Loucy (cell line): ENCODE data around the gene SLC10A7.

Experiments used
- H2AFZ ChIP-seq: fragments of 200-600 bp; sonication (generic); 2 replicates; pipeline ENCODE4 v1.6.0; 2016; ENCODE audit warnings: antibody characterized with exemption, mild to moderate bottlenecking, low read length, moderate library complexity
- H3F3A ChIP-seq: fragments of 200-600 bp; 2 replicates; pipeline ENCODE4 v1.6.0; 2016; ENCODE audit warnings: antibody characterized with exemption, low read depth, mild to moderate bottlenecking
- H3K27me3 ChIP-seq: fragments of 200-600 bp; sonication (generic); 2 replicates; pipeline ENCODE4 v1.6.1; 2014; ENCODE audit warnings: low read length, mild to moderate bottlenecking; ENCODE audit not compliant: insufficient read depth, poor library complexity, severe bottlenecking
- H3K36me3 ChIP-seq: fragments of 200-600 bp; sonication (generic); 2 replicates; pipeline ENCODE4 v1.6.1; 2016; ENCODE audit warnings: low read length; ENCODE audit not compliant: insufficient read depth
- H3K4me1 ChIP-seq: fragments of 200-600 bp; sonication (generic); 2 replicates; pipeline ENCODE4 v1.5.1; 2014; ENCODE audit warnings: low read length, mild to moderate bottlenecking; ENCODE audit not compliant: insufficient read depth, poor library complexity, severe bottlenecking
- H3K4me2 ChIP-seq: fragments of 200-600 bp; sonication (generic); 2 replicates; pipeline ENCODE4 v1.6.0; 2014; ENCODE audit warnings: antibody characterized with exemption, low read length, low read depth, mild to moderate bottlenecking; ENCODE audit not compliant: poor library complexity, severe bottlenecking
- H3K4me3 ChIP-seq: fragments of 200-600 bp; sonication (generic); 2 replicates; pipeline ENCODE4 v1.5.1; 2014; ENCODE audit warnings: low read length, mild to moderate bottlenecking, mixed read lengths; ENCODE audit not compliant: poor library complexity, severe bottlenecking
- H3K79me2 ChIP-seq: fragments of 200-600 bp; sonication (generic); 2 replicates; pipeline ENCODE4 v1.6.1; 2014; ENCODE audit warnings: low read length; ENCODE audit not compliant: insufficient read depth
- H3K9ac ChIP-seq: fragments of 200-600 bp; sonication (generic); 2 replicates; pipeline ENCODE4 v1.6.0; 2014; ENCODE audit warnings: mild to moderate bottlenecking, low read depth, low read length, moderate library complexity; ENCODE audit not compliant: poor library complexity, severe bottlenecking
- H3K9me2 ChIP-seq: fragments of 200-600 bp; sonication (generic); replicated peaks from 2 replicates; pipeline ENCODE4 v1.6.1; 2016; ENCODE audit warnings: low read depth, low read length, mixed read lengths
- H3K9me3 ChIP-seq: fragments of 200-600 bp; sonication (generic); 2 replicates; pipeline ENCODE4 v1.6.1; 2014; ENCODE audit warnings: mild to moderate bottlenecking, antibody characterized with exemption, low read length, low read depth; ENCODE audit not compliant: insufficient read depth
- H4K20me1 ChIP-seq: fragments of 200-600 bp; sonication (generic); 2 replicates; pipeline ENCODE4 v1.6.0; 2014; ENCODE audit warnings: antibody characterized with exemption, low read length, mild to moderate bottlenecking; ENCODE audit not compliant: insufficient read depth, poor library complexity, severe bottlenecking
- EZH2phosphoT487 ChIP-seq: fragments of 200-600 bp; IDR thresholded peaks from 2 replicates; pipeline ENCODE4 v1.6.1; 2018; ENCODE audit warnings: antibody characterized with exemption, mild to moderate bottlenecking, moderate library complexity, borderline replicate concordance
- TF ChIP-seq, protein P1 (sequence below): fragments of 200-600 bp; sonication (generic); conservative IDR thresholded peaks from 2 replicates; pipeline ENCODE4 v1.5.1; 2014; ENCODE audit warnings: mild to moderate bottlenecking, antibody characterized with exemption, low read length

SLC10A7 gene

DNA sequence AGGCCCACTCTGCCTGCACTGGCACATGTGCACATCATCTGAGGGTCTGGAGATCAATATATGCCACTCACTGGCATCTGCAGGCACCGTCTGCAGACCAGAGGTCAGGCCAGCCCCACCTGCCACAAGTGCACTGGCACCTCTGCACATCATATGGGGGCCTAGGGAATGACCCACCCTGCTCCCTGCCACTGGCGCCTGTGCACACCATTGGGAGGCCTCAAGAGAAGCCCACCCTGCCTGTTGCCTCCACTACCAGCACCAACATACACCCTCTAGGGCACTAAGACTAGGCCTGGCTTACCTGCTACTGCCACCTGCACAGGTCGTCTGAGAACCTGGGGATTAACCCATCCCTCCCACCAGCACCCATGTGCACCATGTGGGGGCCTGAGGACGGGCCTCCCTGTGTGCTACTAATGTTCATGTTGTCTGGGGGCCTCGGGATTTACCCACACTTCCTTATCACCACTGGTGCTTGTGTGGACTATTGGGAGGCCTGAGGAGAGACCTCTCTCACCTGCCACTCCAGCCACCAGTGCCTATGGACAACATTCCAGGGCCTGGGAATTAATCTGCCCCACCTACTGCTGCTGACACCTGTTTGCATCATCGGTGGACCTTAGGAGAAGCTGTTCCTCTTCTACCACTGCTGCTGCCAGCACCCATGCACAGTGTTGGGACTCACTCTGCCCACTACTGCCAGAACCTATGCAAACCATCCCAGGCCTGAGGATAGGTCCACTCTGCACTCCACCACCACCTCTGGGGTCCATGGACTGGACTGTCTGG is 193.7 kb downstream of the SLC10A7 start:
- H3F3A ChIP-seq, result no peaks in the 10 kb centered on the region
- H2AFZ ChIP-seq, result no peak overlapping the region
- H3K4me3 ChIP-seq, result no peak overlapping the region
- H4K20me1 ChIP-seq, result no peaks in the 10 kb centered on the region
- H3K9me2 ChIP-seq, result no peaks in the 10 kb centered on the region
- H3K27me3 ChIP-seq, result no peaks in the 10 kb centered on the region
- no peaks in the 10 kb centered on the region for H3K79me2 ChIP-seq
- H3K36me3 ChIP-seq, result no peaks in the 10 kb centered on the region
- H3K9ac ChIP-seq, result no peak overlapping the region
- no peaks in the 10 kb centered on the region for H3K9me3 ChIP-seq
- H3K4me1 ChIP-seq, result no peaks in the 10 kb centered on the region
- TF ChIP-seq, protein P1, sequence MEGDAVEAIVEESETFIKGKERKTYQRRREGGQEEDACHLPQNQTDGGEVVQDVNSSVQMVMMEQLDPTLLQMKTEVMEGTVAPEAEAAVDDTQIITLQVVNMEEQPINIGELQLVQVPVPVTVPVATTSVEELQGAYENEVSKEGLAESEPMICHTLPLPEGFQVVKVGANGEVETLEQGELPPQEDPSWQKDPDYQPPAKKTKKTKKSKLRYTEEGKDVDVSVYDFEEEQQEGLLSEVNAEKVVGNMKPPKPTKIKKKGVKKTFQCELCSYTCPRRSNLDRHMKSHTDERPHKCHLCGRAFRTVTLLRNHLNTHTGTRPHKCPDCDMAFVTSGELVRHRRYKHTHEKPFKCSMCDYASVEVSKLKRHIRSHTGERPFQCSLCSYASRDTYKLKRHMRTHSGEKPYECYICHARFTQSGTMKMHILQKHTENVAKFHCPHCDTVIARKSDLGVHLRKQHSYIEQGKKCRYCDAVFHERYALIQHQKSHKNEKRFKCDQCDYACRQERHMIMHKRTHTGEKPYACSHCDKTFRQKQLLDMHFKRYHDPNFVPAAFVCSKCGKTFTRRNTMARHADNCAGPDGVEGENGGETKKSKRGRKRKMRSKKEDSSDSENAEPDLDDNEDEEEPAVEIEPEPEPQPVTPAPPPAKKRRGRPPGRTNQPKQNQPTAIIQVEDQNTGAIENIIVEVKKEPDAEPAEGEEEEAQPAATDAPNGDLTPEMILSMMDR, result no peak
- no peak for TF ChIP-seq EZH2phosphoT487
- H3K4me2 ChIP-seq, result no peak overlapping the region

- no peaks in the 10 kb centered on the region for H3K79me2 ChIP-seq
- no peak overlapping the region for H2AFZ ChIP-seq
- H3K4me2 ChIP-seq, result no peak overlapping the region
- H3F3A ChIP-seq, result no peaks in the 10 kb centered on the region
- no peaks in the 10 kb centered on the region for H3K4me1 ChIP-seq
- H3K9ac ChIP-seq, result no peak overlapping the region
- no peaks in the 10 kb centered on the region for H3K9me2 ChIP-seq
- no peak overlapping the region for H3K4me3 ChIP-seq
- no peaks in the 10 kb centered on the region for H3K36me3 ChIP-seq
- H4K20me1 ChIP-seq, result no peaks in the 10 kb centered on the region
- TF ChIP-seq, protein P1, result no peak
- no peak for TF ChIP-seq EZH2phosphoT487
- H3K27me3 ChIP-seq, result no peaks in the 10 kb centered on the region
- H3K9me3 ChIP-seq, result no peaks in the 10 kb centered on the region
Measured at GRCh38 chr4:146318894-146319293, 202.8 kb downstream of the SLC10A7 start.

- H4K20me1 ChIP-seq, result no peaks in the 10 kb centered on the region
- no peaks in the 10 kb centered on the region for H3F3A ChIP-seq
- no peaks in the 10 kb centered on the region for H3K79me2 ChIP-seq
- no peak overlapping the region for H2AFZ ChIP-seq
- H3K27me3 ChIP-seq, result no peaks in the 10 kb centered on the region
- no peaks in the 10 kb centered on the region for H3K36me3 ChIP-seq
- H3K9me2 ChIP-seq, result no peaks in the 10 kb centered on the region
- no peaks in the 10 kb centered on the region for H3K4me1 ChIP-seq
- H3K9me3 ChIP-seq, result no peaks in the 10 kb centered on the region
- TF ChIP-seq, protein P1, result no peak
- no peak for TF ChIP-seq EZH2phosphoT487
- H3K4me3 ChIP-seq, result no peak overlapping the region
- no peak overlapping the region for H3K4me2 ChIP-seq
- H3K9ac ChIP-seq, result no peak overlapping the region
Measured at GRCh38 chr4:146317783-146318182, 204.0 kb downstream of the SLC10A7 start.
